DOHH2 (cell line): ENCODE data around the gene HDHD5.

Experiments
- H3F3A ChIP-seq: fragments of 200-600 bp; sonication (generic), shearing (Covaris generic); 2 replicates; pipeline ENCODE4 v1.6.0; 2016; ENCODE audit warnings: antibody characterized with exemption, mild to moderate bottlenecking; ENCODE audit not compliant: control insufficient read depth, insufficient read depth
- H3K27ac ChIP-seq: fragments of 200-600 bp; sonication (generic); 2 replicates; pipeline ENCODE4 v1.5.1; 2014; ENCODE audit warnings: low read depth, mild to moderate bottlenecking, low read length, moderate library complexity
- H3K27me3 ChIP-seq: fragments of 200-600 bp; sonication (generic); 2 replicates; pipeline ENCODE4 v1.6.1; 2014; ENCODE audit warnings: mild to moderate bottlenecking, low read length, mixed read lengths; ENCODE audit not compliant: control insufficient read depth
- H3K36me3 ChIP-seq: fragments of 200-600 bp; sonication (generic); 2 replicates; pipeline ENCODE4 v1.6.1; 2014; ENCODE audit warnings: mild to moderate bottlenecking, low read length, moderate library complexity, mixed read lengths; ENCODE audit not compliant: control insufficient read depth
- H3K4me1 ChIP-seq: fragments of 200-600 bp; sonication (generic); 2 replicates; pipeline ENCODE4 v1.6.1; 2014; ENCODE audit warnings: mild to moderate bottlenecking, low read length, mixed read lengths; ENCODE audit not compliant: control insufficient read depth
- H3K4me2 ChIP-seq: fragments of 200-600 bp; sonication (generic); 2 replicates; pipeline ENCODE4 v1.6.0; 2014; ENCODE audit warnings: mild to moderate bottlenecking, low read length, moderate library complexity
- H3K4me3 ChIP-seq: fragments of 200-600 bp; sonication (generic); 2 replicates; pipeline ENCODE4 v1.5.1; 2014; ENCODE audit warnings: mild to moderate bottlenecking, low read length, mixed read lengths
- H3K79me2 ChIP-seq: fragments of 200-600 bp; sonication (generic); 2 replicates; pipeline ENCODE4 v1.6.1; 2014; ENCODE audit warnings: mild to moderate bottlenecking, low read length, mixed read lengths; ENCODE audit not compliant: control insufficient read depth
- H3K9me2 ChIP-seq: fragments of 200-600 bp; sonication (generic); replicated peaks from 2 replicates; pipeline ENCODE4 v1.6.1; 2014; ENCODE audit warnings: mild to moderate bottlenecking, low read length, mixed read lengths; ENCODE audit not compliant: control insufficient read depth
- H3K9me3 ChIP-seq: fragments of 200-600 bp; sonication (generic); 2 replicates; pipeline ENCODE4 v1.6.1; 2014; ENCODE audit warnings: antibody characterized with exemption, low read length, mixed read lengths; ENCODE audit not compliant: control insufficient read depth, insufficient read depth
- H4K20me1 ChIP-seq: fragments of 200-600 bp; sonication (generic); 2 replicates; pipeline ENCODE4 v1.6.0; 2014; ENCODE audit warnings: low read depth, mild to moderate bottlenecking, antibody characterized with exemption, low read length, moderate library complexity; ENCODE audit not compliant: control insufficient read depth, insufficient read depth
- EZH2phosphoT487 ChIP-seq: fragments of 200-600 bp; sonication (generic); IDR thresholded peaks from 2 replicates; pipeline ENCODE4 v1.6.1; 2017; ENCODE audit warnings: borderline replicate concordance, mild to moderate bottlenecking, antibody characterized with exemption, low read length, moderate library complexity, mixed read lengths
- TF ChIP-seq, protein P1 (sequence below): fragments of 200-600 bp; sonication (generic); IDR thresholded peaks from one replicate; pipeline ENCODE4 v1.5.1; 2014; ENCODE audit warnings: antibody characterized with exemption, mild to moderate bottlenecking, low read depth, low read length; ENCODE audit not compliant: poor library complexity, severe bottlenecking

HDHD5 gene

DNA sequence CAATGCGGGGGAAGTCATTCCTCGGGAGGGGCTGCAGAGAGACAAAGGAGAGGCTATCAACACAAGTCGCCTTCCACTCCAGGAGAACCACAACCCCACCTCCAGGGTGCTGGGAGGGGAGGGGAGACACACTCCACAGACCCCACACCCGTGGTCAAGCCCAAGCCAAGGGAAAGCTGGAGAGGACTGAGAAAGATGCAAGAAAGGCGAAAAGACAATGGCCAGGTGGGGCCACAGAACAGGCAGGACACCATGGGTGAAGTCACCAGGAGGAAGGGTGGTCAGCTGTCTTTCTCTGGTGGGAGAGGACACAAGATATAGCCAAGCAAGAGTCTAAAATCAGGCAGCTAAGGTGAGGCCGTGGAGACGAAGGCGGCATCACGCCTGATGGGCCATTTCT lies 16.0 kb downstream of the HDHD5 start:
- Histone ChIP-seq H4K20me1 (no peaks in the 10 kb centered on the region), H3K27me3 (no peaks in the 10 kb centered on the region), H3K79me2 (peaks cover 9% of the 10 kb centered on the region), H3K36me3 (peaks cover 75% of the 10 kb centered on the region), H3K4me3 (no peak overlapping the region), H3K27ac (no peak overlapping the region), H3K9me2 (no peaks in the 10 kb centered on the region), H3K4me2 (no peak overlapping the region), H3K9me3 (no peaks in the 10 kb centered on the region), H3K4me1 (no peaks in the 10 kb centered on the region), H3F3A (no peaks in the 10 kb centered on the region)
- no peak for TF ChIP-seq EZH2phosphoT487
- TF ChIP-seq, protein P1, sequence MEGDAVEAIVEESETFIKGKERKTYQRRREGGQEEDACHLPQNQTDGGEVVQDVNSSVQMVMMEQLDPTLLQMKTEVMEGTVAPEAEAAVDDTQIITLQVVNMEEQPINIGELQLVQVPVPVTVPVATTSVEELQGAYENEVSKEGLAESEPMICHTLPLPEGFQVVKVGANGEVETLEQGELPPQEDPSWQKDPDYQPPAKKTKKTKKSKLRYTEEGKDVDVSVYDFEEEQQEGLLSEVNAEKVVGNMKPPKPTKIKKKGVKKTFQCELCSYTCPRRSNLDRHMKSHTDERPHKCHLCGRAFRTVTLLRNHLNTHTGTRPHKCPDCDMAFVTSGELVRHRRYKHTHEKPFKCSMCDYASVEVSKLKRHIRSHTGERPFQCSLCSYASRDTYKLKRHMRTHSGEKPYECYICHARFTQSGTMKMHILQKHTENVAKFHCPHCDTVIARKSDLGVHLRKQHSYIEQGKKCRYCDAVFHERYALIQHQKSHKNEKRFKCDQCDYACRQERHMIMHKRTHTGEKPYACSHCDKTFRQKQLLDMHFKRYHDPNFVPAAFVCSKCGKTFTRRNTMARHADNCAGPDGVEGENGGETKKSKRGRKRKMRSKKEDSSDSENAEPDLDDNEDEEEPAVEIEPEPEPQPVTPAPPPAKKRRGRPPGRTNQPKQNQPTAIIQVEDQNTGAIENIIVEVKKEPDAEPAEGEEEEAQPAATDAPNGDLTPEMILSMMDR, result no peak

DNA sequence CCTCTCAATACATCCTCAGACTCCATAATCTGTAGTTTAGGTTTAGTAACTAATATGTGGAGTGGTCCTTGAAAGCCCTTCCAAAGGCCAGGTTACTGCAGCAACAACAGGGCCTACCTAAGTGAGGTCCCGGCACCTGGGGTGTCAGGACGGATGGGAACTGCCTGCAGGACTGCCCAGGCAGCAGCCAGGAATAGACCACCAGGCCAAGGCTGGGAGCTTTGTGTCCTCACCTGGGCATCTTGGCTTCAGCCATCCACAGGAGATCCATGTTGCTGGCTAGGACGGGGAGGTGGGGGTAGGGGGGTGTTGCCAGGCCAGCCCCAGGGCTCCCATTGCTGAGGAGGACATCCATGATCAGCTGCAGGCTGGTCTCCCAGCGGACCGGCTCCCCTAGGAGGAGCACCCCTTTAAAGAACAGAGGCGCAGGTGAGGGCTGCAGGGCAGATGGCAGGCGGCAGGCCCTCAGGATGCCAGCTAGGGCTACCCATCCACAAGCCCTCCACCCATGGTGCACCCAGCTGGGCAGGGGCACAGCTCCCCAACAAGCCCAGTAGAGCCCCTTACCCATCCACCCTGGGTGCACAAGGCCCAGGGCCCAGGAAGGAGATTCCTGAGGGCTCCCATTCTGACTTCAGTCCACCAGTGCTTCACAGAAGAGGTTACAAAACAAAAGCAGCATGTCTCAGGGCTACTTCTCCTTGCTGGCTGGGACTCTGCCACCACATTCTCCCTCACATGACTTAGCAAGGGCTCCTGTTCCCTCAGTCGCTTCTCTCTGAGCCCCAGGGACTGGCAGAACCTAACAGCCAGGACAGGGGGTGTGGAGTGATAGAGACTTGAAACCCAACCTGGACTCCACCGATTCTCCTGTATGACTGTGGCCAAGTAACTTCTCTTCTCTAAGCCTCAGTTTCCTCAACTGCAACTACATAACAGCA lies 18.0 kb downstream of the HDHD5 start:
- Histone ChIP-seq H3K79me2 (no peaks in the 10 kb centered on the region; the same call in 1 of the 2 replicates), H3K9me2 (no peaks in the 10 kb centered on the region), H3K9me3 (no peaks in the 10 kb centered on the region), H3K27me3 (no peaks in the 10 kb centered on the region), H3K4me1 (no peaks in the 10 kb centered on the region), H3F3A (no peaks in the 10 kb centered on the region), H3K4me2 (no peak overlapping the region), H3K4me3 (no peak overlapping the region), H4K20me1 (no peaks in the 10 kb centered on the region), H3K36me3 (peaks cover 77% of the 10 kb centered on the region), H3K27ac (no peak overlapping the region)
- no peak for TF ChIP-seq EZH2phosphoT487
- TF ChIP-seq, protein P1, result no peak

DNA sequence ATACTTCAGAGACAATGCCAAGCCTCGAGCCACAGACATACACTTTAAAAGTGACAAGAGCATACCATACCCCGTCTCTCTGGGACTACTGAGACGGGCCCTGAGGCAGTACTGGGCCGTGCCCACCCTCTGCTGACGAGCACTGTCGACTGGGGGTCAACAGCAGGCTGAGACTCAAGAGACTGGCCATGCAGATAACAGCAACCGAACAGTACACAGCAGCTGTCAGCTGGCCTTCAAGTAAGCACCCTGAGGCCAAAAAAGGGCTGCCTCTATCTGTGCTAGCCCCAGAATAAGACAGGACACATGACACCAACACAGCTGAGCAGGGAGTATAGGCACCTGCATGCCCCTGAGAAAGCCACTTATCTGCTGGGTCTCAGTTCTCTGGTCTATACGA lies 19.1 kb downstream of the HDHD5 start:
- no peak overlapping the region for H3K4me2 ChIP-seq
- no peaks in the 10 kb centered on the region for H3K9me2 ChIP-seq
- H3K27me3 ChIP-seq, result no peaks in the 10 kb centered on the region
- no peaks in the 10 kb centered on the region for H3F3A ChIP-seq
- no peak overlapping the region for H3K4me3 ChIP-seq
- no peaks in the 10 kb centered on the region for H3K79me2 ChIP-seq
- TF ChIP-seq EZH2phosphoT487, result no peak
- TF ChIP-seq, protein P1, result no peak
- no peaks in the 10 kb centered on the region for H3K9me3 ChIP-seq
- no peak overlapping the region for H3K27ac ChIP-seq
- H3K4me1 ChIP-seq, result no peaks in the 10 kb centered on the region
- peaks cover 67% of the 10 kb centered on the region for H3K36me3 ChIP-seq
- no peaks in the 10 kb centered on the region for H4K20me1 ChIP-seq
